Suprapubic skin (tissue), 4 donors: ENCODE data around the gene FMNL2. TPM values are rescaled to one million over a fixed set of nuclear protein-coding genes. Genes with fewer than 3 reads are reported as not detected.
A peak's percentile ranks its signal among the peaks of the same experiment; 100 is the strongest.
"Not testable (repeated sequence)": the region's sequence is repeated elsewhere in the genome, so short reads cannot be mapped to it uniquely, and the experiment has no call there.

ENCODE experiments used
- DNase-seq, 2 donors: peaks; one replicate each; pipeline ENCODE4 v3.0.0-alpha.2; 2019; ENCODE audit warnings: low spot score in 2 of 2
- H3K27ac ChIP-seq: fragments of 200-600 bp; sonication (generic); one replicate; pipeline ENCODE4 v1.5.1; 2019
- H3K27me3 ChIP-seq: fragments of 200-600 bp; sonication (generic); one replicate; pipeline ENCODE4 v1.5.1; 2019
- H3K36me3 ChIP-seq: fragments of 200-600 bp; sonication (generic); one replicate; pipeline ENCODE4 v1.5.1; 2019
- H3K4me1 ChIP-seq: fragments of 200-600 bp; sonication (generic); one replicate; pipeline ENCODE4 v1.5.1; 2019
- H3K4me3 ChIP-seq: fragments of 200-600 bp; sonication (generic); one replicate; pipeline ENCODE4 v1.5.1; 2019; ENCODE audit warnings: mild to moderate bottlenecking
- H3K9me3 ChIP-seq: fragments of 200-600 bp; sonication (generic); one replicate; pipeline ENCODE4 v1.5.1; 2019
- EP300 ChIP-seq: sonication (generic); formaldehyde crosslinking; IDR thresholded peaks from one replicate; pipeline ENCODE4 v1.6.1; 2017; ENCODE audit warnings: antibody characterized with exemption
- POLR2A ChIP-seq, 2 donors: fragments of 450-650 bp; IDR thresholded peaks; one replicate each; pipeline ENCODE4 v1.6.1; 2017; ENCODE audit warnings: antibody characterized with exemption in 2 of 2, mild to moderate bottlenecking in 2 of 2, moderate library complexity in 2 of 2
- POLR2AphosphoS5 ChIP-seq, 3 donors: sonication (generic); formaldehyde crosslinking; IDR thresholded peaks; one replicate each; pipeline ENCODE4 v1.6.1; 2017; ENCODE audit warnings: antibody characterized with exemption in 3 of 3
- WGBS: methylation state at CpG from one replicate; pipeline ENCODE4 v1.1.5; 2018; 5-methylcytosine and 5-hydroxymethylcytosine counted together
- total RNA-seq, 4 donors: library from RNA; depleted of rRNA; stranded (reverse); fragments of >200 nt; gene quantifications; one replicate each; pipeline ENCODE4 v1.1.0, GENCODE V29; 2016
- TF ChIP-seq, protein P1 (sequence below), 2 donors: fragments of 200-600 bp in 1 of 2; fragments of 450-650 bp in 1 of 2; sonication (generic) in 1 of 2; IDR thresholded peaks; one replicate each; pipeline ENCODE4 v1.5.1; 2016 to 2019; ENCODE audit warnings: antibody characterized with exemption in 2 of 2, mild to moderate bottlenecking in 1 of 2, moderate library complexity in 1 of 2

Gene FMNL2
- total RNA-seq, 4 donors from 2014 or later: 15.4 to 18.1 (median 16.0) TPM

DNA sequence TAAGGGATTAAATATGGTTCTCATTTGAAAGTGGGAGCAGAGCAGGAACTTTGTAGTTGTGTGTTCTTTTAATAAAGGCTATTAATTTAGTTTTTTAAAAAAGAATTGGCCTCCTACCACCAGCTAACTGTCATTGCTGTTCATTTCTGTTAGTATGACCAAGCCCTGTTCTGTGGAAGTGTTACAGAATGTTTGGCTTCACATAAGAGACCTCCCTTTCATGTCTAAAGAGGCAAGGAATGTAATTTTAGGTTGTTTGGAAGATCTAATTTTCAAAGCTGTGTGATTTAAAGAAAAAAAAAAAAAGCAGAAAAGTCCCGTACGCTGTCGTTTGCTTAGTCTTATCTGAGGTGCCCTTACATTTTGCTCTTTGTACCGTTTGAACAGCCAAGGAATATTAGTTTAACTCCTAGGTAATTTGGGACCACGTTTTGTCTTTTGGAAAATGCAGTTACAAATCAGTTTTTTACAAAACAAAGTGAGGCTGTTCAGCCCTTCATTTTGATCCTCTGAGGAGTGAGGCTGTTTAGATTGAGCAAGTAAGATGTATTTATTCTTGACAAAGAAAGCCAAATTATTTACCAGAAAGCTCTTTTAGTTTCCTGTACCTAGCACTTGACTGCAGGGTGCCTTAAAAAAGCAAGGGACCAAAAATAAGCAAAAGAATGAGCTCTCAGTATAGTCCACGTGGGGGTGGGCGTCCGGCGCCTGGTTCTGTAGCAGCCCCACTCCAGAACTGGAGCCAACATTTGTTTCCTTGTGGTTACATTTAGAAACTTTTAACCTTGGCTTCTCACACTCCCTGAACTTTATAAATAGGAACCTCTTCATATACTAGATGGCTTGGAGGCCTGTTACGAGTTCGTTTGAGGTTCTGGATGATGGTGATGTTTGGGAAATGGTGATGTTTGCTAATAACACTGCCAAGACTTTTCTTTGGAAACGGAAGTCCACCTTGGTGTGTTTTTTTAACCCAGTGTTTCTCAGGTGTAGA, 136.2 kb downstream of the FMNL2 start:
- 77% methylated on average over 12 of the region's 12 CpGs for WGBS
- H3K27ac ChIP-seq: no peak overlapping the region
- H3K36me3 ChIP-seq: no peaks in the 10 kb centered on the region
- H3K4me3 ChIP-seq: no peak overlapping the region
- no peak for DNase-seq
- H3K27me3 ChIP-seq: no peaks in the 10 kb centered on the region
- H3K9me3 ChIP-seq: no peaks in the 10 kb centered on the region
- TF ChIP-seq EP300: no peak
- H3K4me1 ChIP-seq: peaks cover 50% of the 10 kb centered on the region

- H3K36me3 ChIP-seq: no peaks in the 10 kb centered on the region
- H3K4me1 ChIP-seq: peaks cover 44% of the 10 kb centered on the region
- H3K27ac ChIP-seq: peak overlapping the region; percentile 6
Observed at GRCh38 chr2:152472481-152472887, 137.5 kb downstream of the FMNL2 start.

DNA sequence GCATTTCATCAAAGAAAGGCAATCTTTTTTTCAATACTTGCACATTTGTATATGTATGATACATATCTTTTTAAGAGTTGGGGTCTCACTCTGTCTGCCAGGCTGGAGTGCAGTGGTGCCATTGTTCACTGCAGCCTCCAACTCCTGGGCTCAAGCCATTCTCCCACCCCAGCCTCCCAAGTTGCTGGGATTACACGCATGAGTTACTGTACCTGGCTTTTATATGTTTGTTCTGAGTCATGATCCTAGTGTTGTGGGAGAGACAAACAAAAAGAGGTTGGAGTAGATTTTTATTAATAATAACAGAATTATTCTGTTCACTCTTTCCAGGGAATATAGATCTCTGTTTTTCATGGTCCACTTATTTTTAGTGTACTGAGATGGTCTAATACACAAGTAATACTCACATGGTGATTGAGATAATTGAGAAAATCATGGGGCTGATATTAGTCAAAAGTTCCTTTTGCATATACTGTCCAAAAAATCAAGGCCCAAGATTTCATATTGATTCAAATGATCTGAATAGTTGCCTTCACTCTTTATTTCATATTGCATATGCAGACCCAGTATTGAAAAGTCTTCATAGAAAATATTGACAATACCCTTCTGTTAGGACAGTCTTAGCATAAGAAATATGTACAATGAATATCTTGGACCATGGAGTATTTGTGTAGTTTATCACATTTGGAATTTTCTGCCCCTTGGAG, 138.3 kb downstream of the FMNL2 start:
- Histone ChIP-seq H3K4me3 (no peak overlapping the region), H3K36me3 (no peaks in the 10 kb centered on the region), H3K27me3 (no peaks in the 10 kb centered on the region), H3K4me1 (peaks cover 35% of the 10 kb centered on the region), H3K27ac (no peak overlapping the region), H3K9me3 (no peaks in the 10 kb centered on the region)
- TF ChIP-seq POLR2A (IDR thresholded peaks at IDR 0.05) (no peak), POLR2AphosphoS5 (IDR thresholded peaks at IDR 0.05) (no peak), EP300 (no peak)
- TF ChIP-seq, protein P1, sequence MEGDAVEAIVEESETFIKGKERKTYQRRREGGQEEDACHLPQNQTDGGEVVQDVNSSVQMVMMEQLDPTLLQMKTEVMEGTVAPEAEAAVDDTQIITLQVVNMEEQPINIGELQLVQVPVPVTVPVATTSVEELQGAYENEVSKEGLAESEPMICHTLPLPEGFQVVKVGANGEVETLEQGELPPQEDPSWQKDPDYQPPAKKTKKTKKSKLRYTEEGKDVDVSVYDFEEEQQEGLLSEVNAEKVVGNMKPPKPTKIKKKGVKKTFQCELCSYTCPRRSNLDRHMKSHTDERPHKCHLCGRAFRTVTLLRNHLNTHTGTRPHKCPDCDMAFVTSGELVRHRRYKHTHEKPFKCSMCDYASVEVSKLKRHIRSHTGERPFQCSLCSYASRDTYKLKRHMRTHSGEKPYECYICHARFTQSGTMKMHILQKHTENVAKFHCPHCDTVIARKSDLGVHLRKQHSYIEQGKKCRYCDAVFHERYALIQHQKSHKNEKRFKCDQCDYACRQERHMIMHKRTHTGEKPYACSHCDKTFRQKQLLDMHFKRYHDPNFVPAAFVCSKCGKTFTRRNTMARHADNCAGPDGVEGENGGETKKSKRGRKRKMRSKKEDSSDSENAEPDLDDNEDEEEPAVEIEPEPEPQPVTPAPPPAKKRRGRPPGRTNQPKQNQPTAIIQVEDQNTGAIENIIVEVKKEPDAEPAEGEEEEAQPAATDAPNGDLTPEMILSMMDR (IDR thresholded peaks at IDR 0.05): no peak
- no peak for DNase-seq
- WGBS: 89% methylated on average over 1 of the region's 1 CpG

More at GRCh38 chr2:152472481-152472887, 137.5 kb downstream of the FMNL2 start:
- no peak for DNase-seq
- Histone ChIP-seq H3K4me3 (no peak overlapping the region), H3K27me3 (no peaks in the 10 kb centered on the region), H3K9me3 (no peaks in the 10 kb centered on the region)
- WGBS: 82% methylated on average over 1 of the region's 1 CpG
- TF ChIP-seq, protein P1 (IDR thresholded peaks at IDR 0.05): no peak
- TF ChIP-seq POLR2AphosphoS5 (IDR thresholded peaks at IDR 0.05) (no peak), EP300 (no peak), POLR2A (IDR thresholded peaks at IDR 0.05) (no peak)

GRCh38 chr2:152474523-152474922, 139.5 kb downstream of the FMNL2 start:
- not testable (repeated sequence) for H3K4me3 ChIP-seq, H3K36me3 ChIP-seq, H3K9me3 ChIP-seq, H3K27ac ChIP-seq, H3K27me3 ChIP-seq, DNase-seq
- 91% methylated on average over 5 of the region's 5 CpGs for WGBS
- peaks cover 23% of the 10 kb centered on the region for H3K4me1 ChIP-seq

DNA sequence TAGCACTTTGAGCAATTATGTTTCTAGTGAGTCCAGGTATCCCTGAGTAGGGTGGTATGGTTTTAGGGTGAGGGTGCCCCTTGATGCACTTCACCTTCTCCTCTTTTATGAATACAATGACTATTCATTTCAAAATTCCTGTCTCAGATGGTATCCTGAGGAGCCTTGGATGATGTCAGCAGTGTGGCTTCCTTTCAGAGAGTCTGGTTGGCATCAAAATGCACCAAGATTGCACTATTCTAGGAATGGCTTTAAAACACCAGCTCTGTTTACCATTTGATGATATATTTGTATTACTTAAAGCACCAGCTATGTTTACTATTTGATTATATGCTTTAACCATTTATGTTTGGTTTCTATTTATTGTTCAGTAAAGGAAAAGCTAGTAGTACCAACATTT, 141.0 kb downstream of the FMNL2 start:
- no peaks in the 10 kb centered on the region for H3K36me3 ChIP-seq
- no peaks in the 10 kb centered on the region for H3K9me3 ChIP-seq
- H3K4me1 ChIP-seq: peaks cover 17% of the 10 kb centered on the region
- H3K27ac ChIP-seq: no peak overlapping the region
- TF ChIP-seq POLR2A (IDR thresholded peaks at IDR 0.05) (no peak), POLR2AphosphoS5 (IDR thresholded peaks at IDR 0.05) (no peak), EP300 (no peak)
- TF ChIP-seq, protein P1 (IDR thresholded peaks at IDR 0.05): no peak
- H3K4me3 ChIP-seq: no peak overlapping the region
- H3K27me3 ChIP-seq: no peaks in the 10 kb centered on the region
- no peak for DNase-seq
